GM12878 (cell line): ENCODE results near the gene FXYD7. TPM values are rescaled to one million over a fixed set of nuclear protein-coding genes. Genes with fewer than 3 reads are reported as not detected.
"Not testable (repeated sequence)": the region's sequence is repeated elsewhere in the genome, so short reads cannot be mapped to it uniquely, and the experiment has no call there.

Experiments used
- ATAC-seq: fragments of 200-7000 bp; cut with Tn5 transposase; 3 replicates; pipeline ENCODE4 v1.9.1; 2020; ENCODE audit warnings: mild to moderate bottlenecking, moderate library complexity
- BruUV-seq: library from RNA; stranded (reverse); fragments of 400-500 nt; replicated peaks from 2 replicates; lab custom pipeline; 2021; lab: Mats Ljungman, UMichigan
- CTCF ChIA-PET: fragments of 300-600 bp; sonication (Branson Sonifier 250); formaldehyde crosslinking; extraction: SDS; loops from one replicate; lab custom pipeline; 2021; ENCODE audit warnings: inconsistent platforms; lab: Yijun Ruan, JAX
- POLR2A ChIA-PET: fragments of 350-600 bp; formaldehyde crosslinking; extraction: SDS; loops from one replicate; lab custom pipeline; 2021; ENCODE audit warnings: inconsistent platforms; lab: Charles Lee
- RAD21 ChIA-PET: fragments of 300-600 bp; sonication (Branson Sonifier 250); formaldehyde crosslinking; loops from one replicate; lab custom pipeline; 2023; ENCODE audit warnings: antibody characterized with exemption; ENCODE audit not compliant: unreplicated experiment; lab: Charles Lee
- SMC1A ChIA-PET: fragments of 300-600 bp; sonication (Branson Sonifier 250); formaldehyde crosslinking; loops from one replicate; lab custom pipeline; 2023; ENCODE audit not compliant: unreplicated experiment, uncharacterized antibody; lab: Charles Lee
- DNase-seq: peaks from one replicate; pipeline ENCODE4 v3.0.0-alpha.2; 2011; ENCODE audit warnings: low read depth, low spot score
- FAIRE-seq: peaks from 3 replicates; lab custom pipeline; 2011; peaks lifted over from hg19 to GRCh38; lab: Jason Lieb, UNC
- H2AFZ ChIP-seq: 2 replicates; pipeline ENCODE4 v1.6.0; 2011; ENCODE audit warnings: low read depth, low read length, control low read depth; ENCODE audit not compliant: control insufficient read depth
- H3K27ac ChIP-seq: 2 replicates; pipeline ENCODE4 v1.5.1; 2011; ENCODE audit warnings: control low read depth; ENCODE audit not compliant: control insufficient read depth, insufficient read depth
- H3K27me3 ChIP-seq, 2 experiments: replicated peaks in 1 of 2; 2 replicates each; pipeline versions ENCODE4 v1.6.0 to v1.6.1; 2011; ENCODE audit warnings: low read length in 1 of 2; ENCODE audit not compliant: control insufficient read depth in 2 of 2, insufficient read depth in 2 of 2
- H3K36me3 ChIP-seq, 2 experiments: 2 replicates each; pipeline ENCODE4 v1.5.1; 2011; ENCODE audit warnings: low read length in 1 of 2; ENCODE audit not compliant: control insufficient read depth in 2 of 2, insufficient read depth in 2 of 2
- H3K4me1 ChIP-seq: 2 replicates; pipeline ENCODE4 v1.6.1; 2011; ENCODE audit warnings: mild to moderate bottlenecking, low read length, moderate library complexity, mixed read lengths; ENCODE audit not compliant: control insufficient read depth, insufficient read depth
- H3K4me2 ChIP-seq: 2 replicates; pipeline ENCODE4 v1.6.0; 2011; ENCODE audit warnings: control low read depth; ENCODE audit not compliant: control insufficient read depth, insufficient read depth
- H3K4me3 ChIP-seq: fragments of 200-600 bp; sonication (generic); 2 replicates; pipeline ENCODE4 v1.5.1; 2016
- H3K79me2 ChIP-seq: 2 replicates; pipeline ENCODE4 v1.6.0; 2011; ENCODE audit warnings: low read length; ENCODE audit not compliant: control insufficient read depth, insufficient read depth
- H3K9ac ChIP-seq: 2 replicates; pipeline ENCODE4 v1.8.0; 2011; ENCODE audit warnings: low read length, control low read depth, mixed read lengths; ENCODE audit not compliant: control insufficient read depth, insufficient read depth
- H3K9me3 ChIP-seq: replicated peaks from 3 replicates; pipeline ENCODE4 v1.5.1; 2011; ENCODE audit warnings: mild to moderate bottlenecking, low read length; ENCODE audit not compliant: control insufficient read depth, insufficient read depth
- H4K20me1 ChIP-seq: 2 replicates; pipeline ENCODE4 v1.6.0; 2011; ENCODE audit not compliant: control insufficient read depth, insufficient read depth
- CBX3 ChIP-seq: fragments of 200-600 bp; sonication (generic); IDR thresholded peaks from 2 replicates; pipeline ENCODE4 v1.6.1; 2016; ENCODE audit warnings: low read depth, borderline replicate concordance
- WGBS: methylation state at CpG from one replicate; pipeline ENCODE4 v1.1.6; 2016; ENCODE audit warnings: low lambda C conversion rate; ENCODE audit not compliant: insufficient replicate concordance, insufficient coverage; ENCODE audit errors: missing lambda C conversion rate; 5-methylcytosine and 5-hydroxymethylcytosine counted together
- in situ Hi-C: fragments of 300-500 bp; cut with MboI; formaldehyde crosslinking; loops from 9 replicates; pipeline ENCODE4 v1.14.3; 2018; ENCODE audit warnings: mixed read lengths
- intact Hi-C: fragments of 100-400 bp; cut with micrococcal nuclease; formaldehyde crosslinking; loops from one replicate; pipeline ENCODE4 v1.14.2; 2022; ENCODE audit not compliant: unreplicated experiment
- polyA plus RNA-seq, 11 experiments: library from polyadenylated mRNA; depleted of rRNA in 4 of 11; unstranded in 6 of 11; stranded (reverse) in 5 of 11; fragments of >200 nt; fragmentation: Nextera tagmentation in 4 of 11; fragmentation: Illumina TruSeq in 1 of 11; extraction: Ambion mirVana in 4 of 11; extraction: Trizol in 1 of 11; gene quantifications; 1 replicate in 1 of 11; 2 replicates in 10 of 11; pipeline versions ENCODE4 v1.2.1 to v1.2.3, GENCODE V29; 2011 to 2016; ENCODE audit warnings: inconsistent platforms in 2 of 11, missing spikeins in 2 of 11, low read depth in 1 of 11
- total RNA-seq, 4 experiments: library from RNA; depleted of rRNA in 3 of 4; stranded (reverse); fragments of >200 nt in 3 of 4; fragmentation: Illumina TruSeq in 1 of 4; extraction: Trizol in 1 of 4; gene quantifications; 2 replicates each; pipeline versions ENCODE4 v1.2.1 to v1.2.3, GENCODE V29; 2013 to 2021

The FXYD7 gene
- total and polyA plus RNA-seq, 10 of the 15 experiments (the other 5 are each of a cell fraction or from before 2014, with no cell fraction given), result 0.07 to 0.28 (median 0.12) TPM; not detected in 7

DNA sequence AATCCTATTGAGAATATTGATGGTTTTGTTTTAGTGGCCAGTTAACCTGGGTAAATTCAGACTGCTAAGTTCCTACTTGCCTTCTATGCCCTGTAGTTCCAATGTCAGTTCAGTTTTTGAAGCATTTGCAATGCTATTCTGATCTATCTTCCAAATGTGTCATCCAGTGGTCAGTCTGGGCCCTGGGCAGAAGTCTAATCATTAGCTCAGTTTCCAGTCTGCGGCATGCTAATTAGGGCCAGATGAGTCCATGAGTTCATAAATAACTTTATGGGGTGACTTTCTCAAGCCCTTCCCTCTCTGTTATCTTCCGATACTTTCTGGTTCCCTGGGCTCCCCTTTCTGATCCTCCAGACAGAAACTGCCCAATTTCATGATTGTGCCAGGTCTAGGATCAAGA lies 52.8 kb downstream of the FXYD7 start:
- intact Hi-C loops, result no loop called here
- H3K27ac ChIP-seq, result no peak overlapping the region
- H3K9ac ChIP-seq, result no peak overlapping the region
- no peaks in the 10 kb centered on the region; the same call in 2 of the 3 replicates for H3K9me3 ChIP-seq
- ChIA-PET RAD21 (no interaction called here), POLR2A (no interaction called here)
- 92% methylated on average over 2 of the region's 2 CpGs for WGBS
- no TSS peak for BruUV-seq
- no peak overlapping the region for H3K4me2 ChIP-seq
- TF ChIP-seq CBX3, result no peak
- TF ChIP-seq, all 136 proteins: peak for 0
- no peak for FAIRE-seq
- Histone ChIP-seq H3K4me3 (no peak overlapping the region), H3K4me1 (no peaks in the 10 kb centered on the region), H3K36me3 (no peaks in the 10 kb centered on the region), H3K27me3 (no peaks in the 10 kb centered on the region; a peak in 2 of 4 replicates), H2AFZ (no peak overlapping the region), H3K79me2 (no peaks in the 10 kb centered on the region), H4K20me1 (no peaks in the 10 kb centered on the region)
- CTCF ChIA-PET, result no interaction called here
- SMC1A ChIA-PET, result interaction anchor here (1.0 to 1.2 kb wide), 2 partner anchors 14 to 48 kb away, joined by 3 to 4 read pairs; no protein-coding TSS in a partner anchor
- in situ Hi-C loops, result no loop called here
- DNase-seq, result peak; percentile 30
- ATAC-seq, result peak; percentile 84

DNA sequence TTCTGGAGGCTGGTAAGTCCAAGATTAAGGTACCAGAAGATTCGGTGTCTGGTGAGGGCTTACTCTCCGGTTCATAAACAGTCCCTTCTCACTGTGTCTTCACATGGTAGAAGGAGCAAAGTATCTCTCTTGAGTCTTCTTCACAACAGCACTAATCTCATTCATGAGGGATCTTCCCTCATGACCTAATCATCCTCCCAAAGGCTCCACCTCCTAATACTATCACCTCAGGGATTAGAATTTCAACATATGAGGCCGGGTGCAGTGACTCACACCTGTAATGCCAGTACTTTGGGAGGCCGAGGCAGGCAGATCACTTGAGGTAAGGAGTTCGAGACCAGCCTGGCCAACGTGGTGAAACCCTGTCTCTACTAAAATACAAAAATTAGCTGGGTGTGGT lies 53.8 kb downstream of the FXYD7 start:
- intact Hi-C loops, H4K20me1 ChIP-seq, H3K27ac ChIP-seq, RAD21 ChIA-PET, H3K4me1 ChIP-seq, FAIRE-seq, H3K36me3 ChIP-seq, H3K27me3 ChIP-seq, BruUV-seq, H2AFZ ChIP-seq, in situ Hi-C loops, H3K9me3 ChIP-seq, H3K4me3 ChIP-seq, POLR2A ChIA-PET, DNase-seq, H3K79me2 ChIP-seq, CTCF ChIA-PET, H3K4me2 ChIP-seq, H3K9ac ChIP-seq: not testable (repeated sequence)
- SMC1A ChIA-PET, result interaction anchor here (1.0 to 1.2 kb wide), 2 partner anchors 15 to 49 kb away, joined by 3 to 4 read pairs; no protein-coding TSS in a partner anchor
- 43% methylated on average over 6 of the region's 6 CpGs for WGBS
- peak; percentile 52 for ATAC-seq
